Stomach (tissue), 9 donors: ENCODE measurements around the gene NAIF1. TPM values are rescaled to one million over a fixed set of nuclear protein-coding genes. Genes with fewer than 3 reads are reported as not detected.
"Not testable (repeated sequence)": the region's sequence is repeated elsewhere in the genome, so short reads cannot be mapped to it uniquely, and the experiment has no call there.

ENCODE experiments used
- DNase-seq, 2 donors: peaks; one replicate each; pipeline versions ENCODE4 v3.0.0 to v3.0.0-alpha.2; 2013 to 2019
- H3K27ac ChIP-seq, 5 donors: fragments of 200-600 bp in 4 of 5; sonication (generic) in 4 of 5; one replicate each; pipeline ENCODE4 v1.5.1; 2013 to 2019; ENCODE audit warnings: mild to moderate bottlenecking in 1 of 5, moderate library complexity in 1 of 5
- H3K27me3 ChIP-seq, 3 donors: fragments of 200-600 bp; sonication (generic); one replicate each; pipeline ENCODE4 v1.5.1; 2017 to 2019; ENCODE audit warnings: mixed run types in 1 of 3
- H3K36me3 ChIP-seq, 4 donors: fragments of 200-600 bp; sonication (generic); 1 replicate in 3 of 4; 2 replicates in 1 of 4; pipeline ENCODE4 v1.5.1; 2016 to 2019
- H3K4me1 ChIP-seq, 4 donors: fragments of 200-600 bp; sonication (generic); one replicate each; pipeline ENCODE4 v1.5.1; 2016 to 2019
- H3K4me3 ChIP-seq, 4 donors: fragments of 200-600 bp; sonication (generic) in 3 of 4; one replicate each; pipeline ENCODE4 v1.5.1; 2016 to 2019; ENCODE audit warnings: mild to moderate bottlenecking in 1 of 4
- H3K9me3 ChIP-seq, 4 donors: fragments of 200-600 bp; sonication (generic); one replicate each; pipeline ENCODE4 v1.5.1; 2016 to 2019
- CTCF ChIP-seq, 7 experiments: fragments of 450-650 bp in 4 of 7; fragments of 200-600 bp in 3 of 7; sonication (generic) in 3 of 7; IDR thresholded peaks; one replicate each; pipeline ENCODE4 v1.5.1; 2016 to 2019; ENCODE audit warnings: antibody characterized with exemption in 7 of 7, control low read depth in 2 of 7, mild to moderate bottlenecking in 1 of 7
- EP300 ChIP-seq: sonication (generic); formaldehyde crosslinking; IDR thresholded peaks from one replicate; pipeline ENCODE4 v1.6.1; 2017; ENCODE audit warnings: antibody characterized with exemption
- POLR2A ChIP-seq, 4 donors: fragments of 450-650 bp; IDR thresholded peaks; one replicate each; pipeline ENCODE4 v1.6.1; 2016; ENCODE audit warnings: antibody characterized with exemption in 4 of 4, control low read depth in 2 of 4, mild to moderate bottlenecking in 1 of 4, moderate library complexity in 1 of 4
- POLR2AphosphoS5 ChIP-seq, 3 donors: sonication (generic); formaldehyde crosslinking; IDR thresholded peaks; one replicate each; pipeline ENCODE4 v1.6.1; 2016; ENCODE audit warnings: antibody characterized with exemption in 3 of 3
- WGBS, 5 donors: extraction: QIAGEN DNeasy Blood & Tissue Kit in 3 of 5; methylation state at CpG; one replicate each; pipeline versions ENCODE4 v1.1.5 to v1.1.7; 2013 to 2018; 5-methylcytosine and 5-hydroxymethylcytosine counted together
- intact Hi-C: fragments of 100-400 bp; cut with DNase I; formaldehyde crosslinking; loops from one replicate; pipeline ENCODE4 v1.15.1; 2023; ENCODE audit warnings: low total_unique reads
- polyA plus RNA-seq, 3 donors: library from polyadenylated mRNA; stranded (reverse); fragments of 200-250 nt; gene quantifications; one replicate each; pipeline ENCODE4 v1.2.3, GENCODE V29; 2013
- total RNA-seq, 5 donors: library from RNA; depleted of rRNA; stranded (reverse); fragments of >200 nt; gene quantifications; one replicate each; pipeline versions ENCODE4 v1.1.0 to v1.2.3, GENCODE V29; 2014 to 2016
- donor health status: healthy with polysubstance abuse.
- donor health status: Bipolar disorder and iron deficiency.
- donor health status: healthy.

The NAIF1 gene
- total and polyA plus RNA-seq, 8 donors: 1.8 to 40.3 (median 7.8) TPM

- intact Hi-C loops: no loop called here
- peak overlapping the region; percentile 17 to 43 (median 32) for H3K4me3 ChIP-seq
- peaks cover 0 to 28% (median 15%) of the 10 kb centered on the region in 4 donors for H3K36me3 ChIP-seq
- H3K4me1 ChIP-seq: peaks cover 13 to 51% (median 43%) of the 10 kb centered on the region in 4 donors
- WGBS, 5 donors: 36 to 76% (median 55%) methylated on average over 24 to 29 of the region's 29 CpGs
- H3K27ac ChIP-seq: peak overlapping the region; percentile 88 to 97 (median 93)
- H3K27me3 ChIP-seq: no peaks in the 10 kb centered on the region
- TF ChIP-seq CTCF (IDR thresholded peaks at IDR 0.05) (no peak), POLR2AphosphoS5 (IDR thresholded peaks at IDR 0.05) (no peak), POLR2A (IDR thresholded peaks at IDR 0.05) (no peak), EP300 (no peak)
- DNase-seq: peak in 1 of 2 donors; percentile 26
- no peaks in the 10 kb centered on the region for H3K9me3 ChIP-seq
These were observed 47.4 kb upstream of the NAIF1 start for GRCh38 chr9:128114326-128115186.

- peaks cover 8 to 36% (median 22%) of the 10 kb centered on the region in 4 donors for H3K36me3 ChIP-seq
- 70 to 88% (median 79%) methylated on average over 8 to 12 of the region's 12 CpGs for WGBS, 5 donors
- TF ChIP-seq POLR2AphosphoS5 (IDR thresholded peaks at IDR 0.05): no peak
- TF ChIP-seq POLR2A (IDR thresholded peaks at IDR 0.05): peak in 1 of 4 donors; percentile 2
- no peaks in the 10 kb centered on the region for H3K27me3 ChIP-seq
- peak in 1 of 2 donors; percentile 28 for DNase-seq
- peak overlapping the region; percentile 17 to 43 (median 32) for H3K4me3 ChIP-seq
- H3K9me3 ChIP-seq: no peaks in the 10 kb centered on the region
- intact Hi-C loops: no loop called here
- H3K27ac ChIP-seq: peak overlapping the region; percentile 88 to 97 (median 93)
- H3K4me1 ChIP-seq: peaks cover 21 to 59% (median 48%) of the 10 kb centered on the region in 4 donors
These were observed 46.6 kb upstream of the NAIF1 start for GRCh38 chr9:128113526-128114325.

GRCh38 chr9:128111726-128112125 lies 44.6 kb upstream of the NAIF1 start:
- peaks cover 28 to 56% (median 42%) of the 10 kb centered on the region in 4 donors for H3K36me3 ChIP-seq
- intact Hi-C loops, DNase-seq, H3K27me3 ChIP-seq, H3K9me3 ChIP-seq: not testable (repeated sequence)
- peak overlapping the region; percentile 26 to 97 (median 91) for H3K27ac ChIP-seq
- 60 to 67% (median 65%) methylated on average over 12 of the region's 12 CpGs for WGBS, 5 donors
- peaks cover 22 to 49% (median 45%) of the 10 kb centered on the region in 4 donors for H3K4me1 ChIP-seq
- peak overlapping the region in 2 of 4 donors; percentile 15 to 43 for H3K4me3 ChIP-seq

GRCh38 chr9:128109050-128109709 lies 42.1 kb upstream of the NAIF1 start:
- WGBS, 5 donors: 62 to 67% (median 66%) methylated on average over 20 of the region's 20 CpGs
- intact Hi-C loops: no loop called here
- H3K36me3 ChIP-seq: peaks cover 47 to 68% (median 63%) of the 10 kb centered on the region in 4 donors
- no peaks in the 10 kb centered on the region for H3K9me3 ChIP-seq
- H3K27ac ChIP-seq: peak overlapping the region; percentile 18 to 97 (median 54)
- peak overlapping the region in 2 of 4 donors; percentile 2 to 43 for H3K4me3 ChIP-seq
- TF ChIP-seq POLR2A (IDR thresholded peaks at IDR 0.05) (no peak), POLR2AphosphoS5 (IDR thresholded peaks at IDR 0.05) (peak in 1 of 3 donors; percentile 20)
- H3K27me3 ChIP-seq: no peaks in the 10 kb centered on the region
- H3K4me1 ChIP-seq: peaks cover 24 to 59% (median 48%) of the 10 kb centered on the region in 4 donors
- DNase-seq: no peak

- peak overlapping the region in 1 of 4 donors; percentile 10 for H3K4me3 ChIP-seq
- H3K4me1 ChIP-seq: peaks cover 27 to 65% (median 55%) of the 10 kb centered on the region in 4 donors
- DNase-seq: no peak
- peak overlapping the region in 4 of 5 donors; percentile 37 to 97 (median 72) for H3K27ac ChIP-seq
- H3K36me3 ChIP-seq: peaks cover 54 to 68% (median 63%) of the 10 kb centered on the region in 4 donors
- H3K27me3 ChIP-seq: no peaks in the 10 kb centered on the region
- intact Hi-C loops: no loop called here
- TF ChIP-seq POLR2A (IDR thresholded peaks at IDR 0.05): no peak
- no peak for TF ChIP-seq CTCF (IDR thresholded peaks at IDR 0.05)
- no peak for TF ChIP-seq EP300
- TF ChIP-seq POLR2AphosphoS5 (IDR thresholded peaks at IDR 0.05): no peak
- H3K9me3 ChIP-seq: no peaks in the 10 kb centered on the region
- WGBS, 5 donors: 78 to 82% (median 81%) methylated on average over 15 of the region's 15 CpGs
These were observed 41.3 kb upstream of the NAIF1 start for GRCh38 chr9:128108269-128109049.
